HG03175 (cell line): ENCODE results near the gene TMUB1.

ENCODE experiments used
- ATAC-seq: cut with Tn5 transposase; IDR thresholded peaks from one replicate; pipeline ENCODE4 v1.9.1; 2021; ENCODE audit warnings: mild to moderate bottlenecking, moderate library complexity; ENCODE audit not compliant: unreplicated experiment

TMUB1 gene

GRCh38 chr7:151104411-151105235, 21.3 kb upstream of the TMUB1 start:
- ATAC-seq, result no peak

DNA sequence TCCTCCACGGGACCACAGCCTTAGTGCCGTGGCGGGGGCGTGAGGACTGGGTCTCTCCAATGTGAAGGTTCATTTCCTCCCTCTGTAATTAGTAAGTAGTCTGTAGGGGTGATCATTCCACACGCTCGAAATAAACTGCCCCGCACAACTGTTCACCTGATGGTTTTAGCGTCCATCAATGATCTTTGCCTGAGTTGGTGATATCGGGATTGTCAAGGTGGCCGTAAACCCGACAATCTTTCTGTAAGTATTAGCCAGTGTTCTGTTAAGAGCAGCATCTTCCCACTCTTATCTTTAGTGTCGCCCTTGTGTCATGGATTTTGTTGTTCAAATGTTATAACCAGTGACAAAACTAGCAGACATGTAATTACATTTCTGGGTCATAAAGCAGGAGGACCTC, 20.7 kb upstream of the TMUB1 start:
- no peak for ATAC-seq

DNA sequence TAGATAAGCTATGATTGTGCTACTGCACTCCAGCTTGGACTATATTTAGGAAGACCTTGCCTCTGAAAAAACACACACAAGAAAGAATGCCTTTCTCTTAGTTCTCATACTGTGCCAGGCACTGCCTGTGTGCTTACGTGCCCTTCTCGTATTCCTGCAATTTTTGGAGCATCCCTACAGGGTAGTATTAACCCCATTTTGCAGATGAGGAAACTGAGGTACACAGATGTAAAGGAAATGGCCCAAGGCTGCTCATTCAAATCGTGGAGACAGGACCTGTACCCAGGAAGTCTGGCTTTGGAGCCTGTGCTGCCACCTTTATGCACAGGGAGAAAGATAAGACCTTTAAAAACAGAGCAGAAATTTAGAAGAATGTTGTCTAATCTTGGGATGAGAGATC, 19.7 kb upstream of the TMUB1 start:
- no peak for ATAC-seq

DNA sequence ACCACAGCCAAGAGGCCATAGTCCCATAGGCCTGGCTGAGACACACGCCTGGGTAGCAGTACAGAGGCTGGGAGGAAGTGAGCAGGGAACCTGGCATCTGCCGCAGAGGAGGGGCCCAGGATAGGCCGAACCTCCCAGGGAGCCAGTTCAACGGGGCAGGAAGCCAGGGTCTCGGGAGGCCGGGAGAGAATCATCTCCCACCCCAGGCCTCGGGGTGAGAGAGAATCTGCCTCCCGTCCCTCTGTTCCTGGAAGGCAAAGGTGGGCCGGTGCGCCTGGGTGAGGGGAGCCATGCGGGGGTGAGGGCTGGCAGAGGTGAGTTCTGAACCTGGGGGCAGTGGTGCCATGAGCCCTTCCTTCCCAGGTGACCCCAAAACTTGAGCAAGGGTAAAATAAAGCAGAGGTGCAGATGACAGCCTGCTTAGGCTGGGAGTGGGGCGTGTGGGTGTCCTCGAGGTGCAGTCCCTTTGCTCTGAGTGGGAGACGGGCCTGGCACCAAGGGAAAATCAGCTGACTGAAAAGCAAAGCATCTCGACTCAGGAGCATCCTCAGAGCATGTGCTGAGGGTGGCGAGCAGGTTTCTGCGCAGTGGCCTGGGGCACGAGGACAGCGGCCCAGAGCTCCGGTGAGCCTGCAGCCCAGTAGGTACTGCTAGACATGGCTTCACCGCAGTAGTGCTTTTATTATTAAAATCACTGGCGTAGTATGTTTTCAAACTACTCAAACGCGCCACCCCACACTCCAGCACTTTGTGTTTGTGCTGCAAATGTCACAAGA, 18.5 kb upstream of the TMUB1 start:
- ATAC-seq, result no peak

DNA sequence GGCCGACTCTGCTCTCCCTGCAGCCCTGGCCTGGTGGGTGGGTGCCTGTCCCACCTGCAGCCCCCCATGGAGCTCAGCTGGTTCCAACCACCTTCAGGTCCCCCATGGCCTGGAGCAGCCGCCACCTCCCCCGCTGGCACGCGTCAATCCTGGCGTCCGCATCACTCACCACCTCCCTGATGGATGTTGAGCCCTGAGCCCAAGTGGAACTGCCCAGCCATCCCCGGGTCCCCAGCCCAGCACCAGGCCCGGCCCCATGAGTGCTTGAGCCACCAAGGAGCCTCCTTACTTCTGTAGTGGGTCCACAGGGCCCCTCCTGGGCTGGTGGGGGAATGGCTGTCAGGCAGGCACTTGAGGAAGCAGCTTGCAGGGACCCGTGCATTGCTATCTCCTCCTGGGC, 17.6 kb upstream of the TMUB1 start:
- ATAC-seq, result no peak

GRCh38 chr7:151099486-151100211, 16.4 kb upstream of the TMUB1 start:
- ATAC-seq, result no peak

DNA sequence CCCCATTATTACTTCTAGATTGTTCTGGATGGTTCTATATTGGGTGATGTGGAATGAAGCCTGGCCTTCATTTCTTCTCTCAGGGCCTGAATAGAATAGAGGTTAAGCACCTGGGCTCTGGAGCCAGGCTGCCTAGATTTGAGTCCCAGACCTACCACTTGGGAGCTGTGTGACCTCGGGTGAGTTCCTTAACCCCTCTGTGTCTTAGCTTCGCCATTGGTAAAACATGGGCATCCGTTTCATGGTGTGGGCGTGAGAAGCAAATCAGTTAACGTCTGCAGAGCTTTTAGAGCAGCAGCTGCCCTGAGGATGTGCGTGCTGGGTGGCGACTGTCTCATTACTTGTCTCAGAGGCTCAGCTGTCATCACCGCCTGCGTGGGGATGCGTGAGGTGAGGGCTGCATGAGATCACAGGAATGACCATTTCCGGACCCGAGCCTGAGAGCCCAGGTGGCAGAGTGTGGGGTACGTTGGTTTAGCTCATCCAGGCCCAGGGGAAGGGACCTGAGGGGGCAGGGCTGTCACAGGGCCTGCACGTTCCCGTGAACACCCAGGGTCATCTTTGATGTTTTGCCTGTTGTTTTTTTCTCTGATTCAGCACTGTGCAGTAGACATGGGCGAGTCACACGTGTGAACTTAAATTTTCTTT, 12.7 kb upstream of the TMUB1 start:
- no peak for ATAC-seq

- ATAC-seq, result no peak
Measured at GRCh38 chr7:151095123-151095797, 12.0 kb upstream of the TMUB1 start.

DNA sequence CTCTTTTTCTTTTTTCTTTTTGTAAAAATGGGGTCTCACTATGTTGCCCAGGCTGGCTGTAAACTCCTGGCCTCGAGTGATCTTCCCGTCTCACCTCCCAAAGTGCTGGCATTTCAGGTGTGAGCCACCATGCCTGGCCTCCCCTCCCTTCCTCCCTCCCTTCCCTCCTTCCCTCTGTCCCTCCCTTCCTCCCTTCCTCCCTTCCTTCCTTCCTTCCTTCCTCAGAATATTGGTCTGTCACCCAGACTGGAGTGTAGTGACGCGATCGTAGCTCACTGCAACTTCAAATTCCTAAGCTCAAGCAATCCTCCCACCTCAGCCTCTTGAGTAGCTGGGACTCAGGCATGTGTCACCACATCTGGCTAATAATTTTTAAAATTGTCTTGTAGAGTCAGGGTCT, 11.4 kb upstream of the TMUB1 start:
- no peak for ATAC-seq

DNA sequence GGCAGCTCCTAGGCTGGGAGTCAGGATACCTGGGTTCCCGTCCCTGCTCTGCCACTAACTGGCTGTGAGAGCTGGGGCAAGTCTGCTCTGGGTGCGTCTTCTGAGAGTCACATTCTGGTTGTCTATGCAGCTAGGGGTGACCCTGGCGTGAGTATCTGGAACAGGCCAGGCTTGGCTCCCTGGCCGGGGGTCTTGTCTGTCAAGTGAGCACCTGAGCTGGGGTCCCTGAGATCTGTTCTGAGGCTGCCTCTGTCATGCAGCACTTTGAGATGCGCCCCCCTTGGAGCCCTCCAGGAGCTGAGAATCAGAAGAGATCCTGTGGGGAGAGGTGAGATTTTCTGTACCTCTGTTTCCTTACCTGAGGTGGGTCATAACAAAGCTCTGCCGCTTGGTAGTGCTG, 10.5 kb upstream of the TMUB1 start:
- ATAC-seq, result no peak

GRCh38 chr7:151091988-151092387, 8.7 kb upstream of the TMUB1 start:
- ATAC-seq, result no peak

DNA sequence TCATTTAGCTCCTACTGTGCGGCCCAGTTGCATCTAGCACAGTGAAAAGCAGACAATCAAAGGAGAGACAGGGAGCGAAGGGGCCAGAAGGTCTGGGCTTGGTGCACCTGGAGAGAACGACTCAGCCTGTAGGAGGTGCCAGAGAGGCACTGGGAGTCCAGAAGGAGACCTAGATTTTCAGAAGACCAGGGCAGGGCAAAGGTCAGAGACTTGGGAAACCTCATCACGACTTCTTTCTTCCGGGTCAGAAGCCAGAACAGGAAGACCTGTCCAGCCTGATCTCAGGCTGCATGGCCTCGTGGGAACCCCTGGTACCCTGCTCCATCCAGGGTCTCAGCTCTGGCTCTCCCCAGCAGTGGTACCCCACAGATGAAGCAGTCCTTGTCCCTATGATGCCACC, 8.1 kb upstream of the TMUB1 start:
- ATAC-seq, result no peak

DNA sequence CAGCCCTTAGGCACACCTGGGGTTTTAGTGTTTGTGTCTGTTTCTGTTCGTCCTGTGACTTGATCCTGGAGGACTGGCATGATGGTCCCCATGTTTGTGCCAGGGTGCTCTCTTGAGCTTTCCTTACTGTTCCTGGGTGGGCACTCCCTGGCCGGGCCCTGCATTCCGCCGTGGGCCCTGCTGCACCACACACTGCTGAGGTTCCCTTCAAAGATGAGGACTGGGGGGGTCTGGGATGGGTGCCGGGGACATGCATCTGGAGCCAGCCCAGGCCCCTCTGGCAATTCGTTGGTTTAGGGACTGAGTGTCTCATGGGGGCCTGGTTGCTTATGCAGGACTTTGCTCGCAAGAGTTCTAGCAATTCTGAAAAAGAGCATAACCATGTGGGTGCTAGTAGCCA, 7.7 kb upstream of the TMUB1 start:
- no peak for ATAC-seq

- ATAC-seq, result no peak
Measured at GRCh38 chr7:151089893-151090730, 6.8 kb upstream of the TMUB1 start.

DNA sequence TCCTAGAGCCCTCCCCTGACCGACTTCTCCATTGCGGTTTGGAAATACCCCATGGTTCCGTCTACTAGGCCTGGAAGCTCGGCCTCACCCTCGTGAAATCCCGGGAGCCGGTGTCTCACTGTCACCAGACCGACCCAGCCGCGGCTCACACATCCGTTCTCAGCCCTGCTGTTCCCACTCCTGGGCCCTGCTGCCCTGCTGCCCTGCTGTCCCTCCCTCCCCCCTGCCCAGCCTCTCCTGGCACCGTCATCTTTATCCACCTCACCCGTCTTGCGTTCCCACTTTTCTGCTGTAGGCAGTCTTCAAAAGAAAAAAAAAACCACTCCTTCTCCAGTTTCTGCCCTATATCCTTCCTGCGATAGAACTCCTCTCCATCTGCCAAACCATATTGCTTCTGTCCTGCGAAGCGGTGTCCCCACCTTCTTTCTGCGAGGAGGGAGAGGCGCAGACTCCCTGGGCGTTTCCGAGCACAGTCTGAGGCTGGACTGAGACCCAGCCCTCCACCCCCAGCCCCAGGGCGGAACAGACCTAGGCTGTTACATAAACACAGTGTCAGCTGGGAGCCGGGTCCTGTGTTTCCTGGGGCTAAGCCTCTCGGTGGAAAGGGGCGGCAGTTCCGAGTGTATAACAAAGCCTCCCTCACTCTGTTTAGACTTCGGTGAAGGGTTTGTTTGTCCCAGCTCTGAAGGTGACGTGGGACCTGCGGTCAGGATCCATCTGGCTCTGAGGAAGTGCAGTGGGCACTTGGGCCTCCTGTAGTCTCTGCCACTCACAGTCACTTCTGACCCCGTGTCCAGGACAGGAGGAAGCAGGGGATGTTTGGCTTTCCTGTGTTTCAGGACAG, 5.8 kb upstream of the TMUB1 start:
- ATAC-seq, result no peak

DNA sequence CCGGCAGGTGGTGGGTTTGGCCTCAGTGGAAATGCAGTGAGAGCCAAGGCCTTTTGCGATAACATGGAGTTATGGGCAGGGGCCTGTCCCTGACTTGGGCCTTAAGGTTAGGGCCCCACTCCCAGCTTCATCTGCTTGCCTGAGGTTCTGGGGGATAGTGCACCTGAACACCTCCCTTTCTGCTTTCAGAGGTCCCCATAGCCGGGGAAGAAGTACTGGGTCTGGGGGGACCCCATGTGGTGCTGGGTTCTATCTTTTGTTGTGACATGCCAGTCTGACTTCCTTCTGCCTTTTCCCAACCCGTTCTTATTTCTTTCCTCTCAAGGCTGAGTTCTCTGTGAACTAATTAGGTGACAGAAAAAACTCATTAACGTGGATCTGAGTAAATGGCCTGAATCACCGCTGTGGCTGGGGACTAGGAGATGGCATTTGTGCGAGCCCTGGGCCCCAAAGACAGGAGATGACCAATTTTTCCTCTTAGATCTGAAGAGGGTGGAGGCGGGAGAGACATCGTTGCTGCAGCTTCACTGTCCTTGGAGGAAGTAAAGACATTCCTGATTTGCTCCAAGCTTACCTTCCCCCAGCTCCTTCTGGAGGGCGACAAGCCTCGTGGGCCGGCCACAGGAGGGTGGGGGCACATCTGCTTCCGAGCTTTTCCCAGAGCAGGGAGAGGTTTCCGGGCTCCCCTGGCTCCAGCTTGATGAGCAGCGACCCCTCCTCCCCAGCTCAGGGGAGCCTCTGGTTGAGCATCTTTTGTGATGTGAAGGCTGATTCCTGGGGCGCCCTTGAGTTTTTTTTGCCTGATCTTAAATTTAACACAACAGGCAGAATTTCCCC, 4.9 kb upstream of the TMUB1 start:
- no peak for ATAC-seq

DNA sequence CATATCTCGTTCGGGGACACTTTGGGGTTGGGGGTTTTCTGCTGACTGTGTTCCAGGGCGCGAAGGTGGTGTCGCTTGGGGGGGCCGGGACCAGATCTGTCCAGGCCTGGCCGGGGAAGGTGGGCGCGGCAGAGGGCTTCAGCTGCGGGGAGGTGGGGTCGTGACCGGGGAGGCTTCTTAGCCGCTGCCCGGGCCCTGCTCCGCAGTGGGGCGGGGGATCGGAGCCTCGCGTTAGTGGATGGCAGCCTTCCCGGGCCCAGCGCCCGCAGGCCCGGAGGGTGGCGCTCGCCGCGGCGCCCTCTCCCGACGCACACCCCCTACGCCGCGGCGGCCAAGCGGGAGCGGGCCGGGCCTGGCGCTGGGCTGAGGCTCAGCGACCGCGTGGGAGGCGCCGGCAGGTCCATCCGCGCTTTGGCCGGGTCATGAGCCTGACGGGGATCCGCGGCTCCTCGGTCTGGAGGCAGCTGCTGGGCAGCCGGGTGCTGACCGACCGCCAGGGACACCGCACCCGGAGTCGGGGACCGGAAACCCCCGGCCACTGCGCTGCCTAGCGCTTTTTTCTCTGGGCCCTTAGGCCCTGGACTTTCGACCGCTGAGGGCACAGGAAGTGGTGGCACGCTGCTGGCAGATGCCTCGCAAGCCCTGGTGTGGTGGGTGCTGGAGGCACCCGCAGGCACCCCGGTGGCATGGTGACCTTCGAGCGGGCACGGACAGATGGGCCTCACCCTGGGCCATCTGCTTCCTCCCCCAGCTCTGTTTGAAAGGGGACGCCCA, 4.1 kb upstream of the TMUB1 start:
- no peak for ATAC-seq
